K562 (cell line): ENCODE results near the gene PPCDC.

Experiments used
- IRF1 ChIP-seq: sonication (generic); formaldehyde crosslinking; IDR thresholded peaks from 2 replicates; pipeline ENCODE4 v1.8.0; 2022; ENCODE audit warnings: missing genetic modification reagents, mild to moderate bottlenecking, borderline replicate concordance
- TF ChIP-seq, protein P1 (sequence below): fragments of 200-400 bp; formaldehyde crosslinking; IDR thresholded peaks from 2 replicates; pipeline ENCODE4 v1.6.1; 2017; ENCODE audit warnings: mild to moderate bottlenecking, low read depth, low read length, moderate library complexity
- TF ChIP-seq, protein P2 (sequence below): fragments of 450-650 bp; formaldehyde crosslinking; IDR thresholded peaks from 2 replicates; pipeline ENCODE4 v1.4.0; 2020; ENCODE audit warnings: mild to moderate bottlenecking, mixed read lengths

DNA sequence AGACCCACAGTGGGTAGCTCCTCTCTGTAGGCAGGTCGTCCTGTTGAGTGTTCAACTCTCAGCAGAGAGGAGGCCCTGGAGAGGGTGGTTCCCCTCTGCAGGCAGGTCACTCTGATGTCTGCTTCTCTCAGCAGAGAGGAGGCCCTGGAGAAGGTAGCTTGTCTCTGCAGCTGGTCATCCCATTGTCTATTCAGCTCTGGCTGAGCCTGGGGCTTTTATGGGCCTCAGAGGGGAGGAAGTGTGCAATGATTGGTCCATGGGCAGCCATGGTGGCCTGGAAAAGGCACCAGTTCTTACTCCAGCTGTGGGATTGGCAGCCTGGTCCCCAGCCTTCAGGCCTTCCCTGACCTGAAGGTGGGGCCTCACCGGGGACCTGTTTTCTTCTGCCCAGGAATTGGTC is 52.9 kb downstream of the PPCDC start:
- TF ChIP-seq, protein P1, sequence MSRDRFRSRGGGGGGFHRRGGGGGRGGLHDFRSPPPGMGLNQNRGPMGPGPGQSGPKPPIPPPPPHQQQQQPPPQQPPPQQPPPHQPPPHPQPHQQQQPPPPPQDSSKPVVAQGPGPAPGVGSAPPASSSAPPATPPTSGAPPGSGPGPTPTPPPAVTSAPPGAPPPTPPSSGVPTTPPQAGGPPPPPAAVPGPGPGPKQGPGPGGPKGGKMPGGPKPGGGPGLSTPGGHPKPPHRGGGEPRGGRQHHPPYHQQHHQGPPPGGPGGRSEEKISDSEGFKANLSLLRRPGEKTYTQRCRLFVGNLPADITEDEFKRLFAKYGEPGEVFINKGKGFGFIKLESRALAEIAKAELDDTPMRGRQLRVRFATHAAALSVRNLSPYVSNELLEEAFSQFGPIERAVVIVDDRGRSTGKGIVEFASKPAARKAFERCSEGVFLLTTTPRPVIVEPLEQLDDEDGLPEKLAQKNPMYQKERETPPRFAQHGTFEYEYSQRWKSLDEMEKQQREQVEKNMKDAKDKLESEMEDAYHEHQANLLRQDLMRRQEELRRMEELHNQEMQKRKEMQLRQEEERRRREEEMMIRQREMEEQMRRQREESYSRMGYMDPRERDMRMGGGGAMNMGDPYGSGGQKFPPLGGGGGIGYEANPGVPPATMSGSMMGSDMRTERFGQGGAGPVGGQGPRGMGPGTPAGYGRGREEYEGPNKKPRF: no peak
- no peak for TF ChIP-seq IRF1
- TF ChIP-seq, protein P2, sequence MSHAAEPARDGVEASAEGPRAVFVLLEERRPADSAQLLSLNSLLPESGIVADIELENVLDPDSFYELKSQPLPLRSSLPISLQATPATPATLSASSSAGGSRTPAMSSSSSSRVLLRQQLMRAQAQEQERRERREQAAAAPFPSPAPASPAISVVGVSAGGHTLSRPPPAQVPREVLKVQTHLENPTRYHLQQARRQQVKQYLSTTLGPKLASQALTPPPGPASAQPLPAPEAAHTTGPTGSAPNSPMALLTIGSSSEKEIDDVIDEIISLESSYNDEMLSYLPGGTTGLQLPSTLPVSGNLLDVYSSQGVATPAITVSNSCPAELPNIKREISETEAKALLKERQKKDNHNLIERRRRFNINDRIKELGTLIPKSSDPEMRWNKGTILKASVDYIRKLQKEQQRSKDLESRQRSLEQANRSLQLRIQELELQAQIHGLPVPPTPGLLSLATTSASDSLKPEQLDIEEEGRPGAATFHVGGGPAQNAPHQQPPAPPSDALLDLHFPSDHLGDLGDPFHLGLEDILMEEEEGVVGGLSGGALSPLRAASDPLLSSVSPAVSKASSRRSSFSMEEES: no peak
